Activated naive CD4-positive, alpha-beta T cell treated with anti-CD3 and anti-CD28 coated beads, Interleukin-2, amount 10 ng/mL, durations not matched to agents 5 hours and 36 hours (primary cell): ENCODE measurements around the gene ZNF91. TPM values are rescaled to one million over a fixed set of nuclear protein-coding genes. Genes with fewer than 3 reads are reported as not detected.

Source experiments
- total RNA-seq, 2 experiments: library from RNA; stranded (reverse); gene quantifications; one replicate each; pipeline ENCODE4 v1.2.3, GENCODE V29; 2021

The ZNF91 gene
- 10 to 100 TPM; 74.2 to 80.0 TPM for total RNA-seq

DNA sequence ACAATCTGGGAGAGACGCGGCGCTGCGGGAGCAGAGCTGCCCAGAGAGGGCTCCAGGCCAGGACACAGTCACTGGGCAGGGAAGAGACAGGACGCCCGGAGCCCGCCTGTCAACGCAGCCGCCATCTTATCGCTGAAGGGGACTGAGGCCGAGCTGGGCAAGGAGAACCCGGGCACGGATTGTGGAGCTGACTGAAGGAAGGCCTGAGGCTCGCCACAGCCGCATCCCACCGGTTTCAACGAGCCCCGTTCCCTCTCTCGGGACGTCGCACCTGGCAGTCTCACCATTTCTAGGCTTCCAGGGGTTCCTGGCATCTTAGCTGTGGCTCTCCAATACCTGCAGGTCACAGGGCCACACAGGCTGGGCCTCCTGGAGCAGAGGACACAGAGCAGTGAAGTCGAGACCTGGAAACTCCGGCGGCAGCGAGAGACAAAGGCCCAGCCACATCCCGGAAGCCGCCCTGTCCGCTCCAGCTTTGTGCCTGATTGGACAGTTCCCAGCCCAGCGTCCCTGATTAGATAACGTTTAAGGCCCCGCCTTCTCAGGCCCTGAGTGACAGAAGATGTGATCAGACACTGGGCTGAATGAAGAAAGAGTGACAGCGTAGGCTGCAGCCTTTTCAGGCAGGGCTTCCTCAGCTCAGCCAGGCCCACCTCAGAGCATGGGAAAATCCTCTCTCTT, at the start of gene ZNF91:
TSS of gene ZNF91 (minus strand) at position 431 of the 681 bp plus-strand sequence. CDS start at position 314, 117 bp downstream.

Other genes starting within 250 kb of the ZNF91 start
- 10 to 100 TPM; 10.8 to 11.4 TPM for gene ZNF724, start 145.1 kb downstream of the ZNF91 start, total RNA-seq